Midbrain (tissue), 1 donor: ENCODE measurements around the gene FUBP3.
"Not testable (repeated sequence)": the region's sequence is repeated elsewhere in the genome, so short reads cannot be mapped to it uniquely, and the experiment has no call there.

Source experiments
- DNase-seq: peaks from one replicate; lab custom pipeline; 2025; lab: John Stamatoyannopoulos, UW

Gene FUBP3

DNA sequence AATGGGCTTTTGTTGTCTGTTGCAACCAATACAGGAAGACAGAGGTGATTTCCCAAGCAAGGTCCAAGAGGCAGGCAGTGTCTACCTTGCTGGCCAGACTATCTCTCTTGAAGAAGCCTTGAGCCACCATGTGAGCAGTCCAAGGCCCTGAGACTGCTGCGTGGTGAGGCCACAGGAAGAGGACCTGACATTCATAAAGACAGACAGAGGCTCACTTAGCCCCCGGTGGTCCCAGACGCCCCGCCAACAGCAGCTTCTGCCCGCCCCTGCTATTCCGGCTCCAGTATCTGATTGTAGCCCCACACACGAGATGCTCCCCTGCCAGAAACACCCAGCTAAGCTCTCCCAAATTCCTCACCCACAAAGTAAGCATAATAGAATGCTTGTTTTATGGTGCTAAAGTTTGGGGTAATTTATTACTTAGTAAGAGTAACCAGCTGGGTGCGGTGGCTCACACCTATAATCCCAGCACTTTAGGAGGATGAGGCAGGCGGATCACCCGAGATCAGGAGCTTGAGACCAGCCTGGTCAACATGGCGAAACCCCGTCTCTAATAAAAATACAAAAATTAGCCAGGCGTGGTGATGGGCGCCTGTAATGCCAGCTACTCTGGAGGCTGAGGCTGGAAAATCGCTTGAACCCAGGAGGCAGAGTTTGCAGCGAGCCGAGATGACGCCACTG is 22.8 kb upstream of the FUBP3 start:
- DNase-seq, result no peak

DNA sequence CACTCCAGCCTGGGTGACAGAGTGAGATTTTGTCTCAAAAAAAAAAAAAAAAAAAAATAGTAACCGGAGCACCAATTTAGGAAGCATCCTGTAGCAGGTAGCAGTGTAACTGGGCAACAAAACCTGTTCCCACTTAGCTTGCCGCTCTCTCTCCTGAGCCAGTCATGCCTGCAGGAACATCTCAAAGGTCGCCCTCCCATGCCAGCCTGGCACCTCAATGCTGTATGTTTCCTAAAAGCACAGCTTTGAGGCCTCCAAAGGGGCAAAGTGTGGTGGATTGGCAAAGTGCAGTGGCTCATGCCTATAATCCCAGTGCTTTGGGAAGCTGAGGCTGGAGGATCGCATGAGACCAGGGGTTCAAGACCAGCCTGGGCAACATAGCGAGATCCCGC is 22.3 kb upstream of the FUBP3 start:
- no peak for DNase-seq

DNA sequence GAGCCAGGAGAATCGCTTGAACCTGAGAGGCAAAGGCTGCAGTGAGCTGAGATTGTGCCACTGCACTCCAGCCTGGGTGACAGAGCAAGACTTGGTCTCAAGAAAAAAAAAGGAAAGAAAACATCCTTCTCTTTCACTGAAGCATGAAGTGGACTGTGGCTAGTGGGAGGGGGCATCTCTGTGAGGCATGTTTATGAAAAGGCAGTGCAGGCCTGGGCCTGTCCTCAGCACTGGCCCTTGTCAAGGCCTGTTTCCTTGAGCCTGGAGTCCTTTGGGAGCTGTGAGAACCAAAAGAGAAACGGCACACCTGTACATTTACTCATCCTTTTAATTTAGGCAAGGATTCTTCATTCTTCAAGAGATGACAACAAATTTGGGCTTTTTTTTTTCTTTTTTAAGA is 18.3 kb upstream of the FUBP3 start:
- DNase-seq, result no peak

DNA sequence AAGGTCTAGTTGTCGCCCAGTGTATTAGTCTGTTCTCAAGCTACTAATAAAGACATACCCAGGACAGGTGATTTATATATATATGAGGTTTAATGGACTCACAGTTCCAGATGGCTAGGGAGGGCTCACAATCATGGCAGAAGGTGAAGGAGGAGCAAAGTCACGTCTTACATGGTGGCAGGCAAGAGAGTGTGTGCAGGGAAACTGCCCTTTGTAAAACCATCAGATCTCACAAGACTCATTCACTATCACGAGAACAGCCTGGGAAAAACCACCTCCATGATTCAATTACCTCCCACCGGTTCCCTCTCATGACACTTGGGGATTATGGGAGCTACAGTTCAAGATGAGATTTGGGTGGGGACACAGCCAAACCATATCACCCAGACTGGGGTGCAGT is 16.9 kb upstream of the FUBP3 start:
- DNase-seq, result not testable (repeated sequence)

DNA sequence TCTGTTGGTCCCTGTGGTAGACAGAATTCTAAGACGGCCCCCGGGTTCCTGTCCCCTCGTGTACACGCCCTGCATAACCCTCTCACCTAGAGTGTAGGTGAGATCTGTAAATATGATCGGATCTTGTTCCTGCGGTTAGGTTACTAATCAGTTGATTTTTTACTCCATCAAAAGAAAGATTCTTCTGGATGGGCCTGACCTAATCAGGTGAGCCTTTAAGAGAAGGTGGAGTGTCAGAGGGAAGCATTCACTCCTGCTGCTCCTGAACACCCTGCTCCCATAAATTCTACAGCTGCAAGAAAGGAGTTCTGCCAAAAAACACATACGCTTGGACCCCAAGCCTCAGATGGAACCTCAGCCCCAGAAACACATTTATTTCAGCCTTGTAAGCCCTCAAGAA is 15.6 kb upstream of the FUBP3 start:
- DNase-seq, result no peak

DNA sequence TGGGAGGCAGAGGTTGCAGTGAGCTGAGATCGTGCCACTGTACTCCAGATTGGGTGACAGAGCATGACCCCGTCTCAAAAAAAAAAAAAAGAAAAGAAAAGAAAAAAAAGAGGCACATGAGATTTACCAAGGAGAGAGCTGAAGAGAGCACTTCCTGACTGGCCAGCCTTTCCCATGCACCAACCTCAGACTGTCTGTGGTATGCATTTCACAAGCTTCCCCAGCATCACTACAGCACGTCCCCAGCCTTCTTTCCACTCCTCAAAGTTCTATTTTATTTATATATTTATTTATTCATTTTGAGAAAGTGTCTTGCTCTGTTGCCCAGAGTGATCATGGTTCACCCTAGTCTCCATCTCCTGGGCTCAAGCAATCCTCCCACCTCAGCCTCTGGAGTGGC is 13.6 kb upstream of the FUBP3 start:
- no peak for DNase-seq

DNA sequence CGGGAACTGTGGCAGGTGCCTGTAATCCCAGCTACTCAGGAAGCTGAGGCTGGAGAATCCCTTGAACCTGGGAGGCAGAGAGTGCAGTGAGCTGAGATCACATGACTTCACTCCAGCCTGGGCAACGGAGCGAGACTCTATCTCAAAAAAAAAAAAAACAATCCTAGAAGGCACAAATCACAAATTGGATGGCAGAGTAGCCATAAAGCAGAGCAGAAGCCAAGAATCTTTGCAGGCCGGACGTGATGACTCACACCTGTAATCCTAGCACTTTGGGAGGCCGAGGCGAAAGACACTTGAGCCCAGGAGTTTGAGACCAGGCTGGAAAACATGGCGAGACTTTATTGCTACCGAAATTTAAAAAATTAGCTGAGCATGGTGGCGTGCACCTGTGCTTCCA is 9.2 kb upstream of the FUBP3 start:
- no peak for DNase-seq

DNA sequence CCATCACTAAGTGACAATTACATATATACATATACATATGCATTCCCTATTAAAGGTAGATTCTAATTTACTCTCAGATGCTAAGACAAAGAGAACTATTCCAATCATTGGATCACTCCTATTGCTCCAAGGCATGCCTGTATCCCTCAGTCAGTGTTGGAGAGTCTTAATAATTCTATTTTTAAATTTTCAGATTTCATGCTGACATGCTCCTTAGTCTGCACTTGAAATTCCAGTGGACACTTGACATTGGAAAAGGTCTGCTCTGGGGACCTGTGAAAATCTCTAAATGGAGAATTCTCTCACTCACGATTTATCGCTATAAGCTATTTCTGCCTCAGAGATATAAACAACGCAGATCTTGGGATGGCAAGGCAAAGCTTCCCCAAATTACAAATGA is 3.9 kb upstream of the FUBP3 start:
- no peak for DNase-seq

DNA sequence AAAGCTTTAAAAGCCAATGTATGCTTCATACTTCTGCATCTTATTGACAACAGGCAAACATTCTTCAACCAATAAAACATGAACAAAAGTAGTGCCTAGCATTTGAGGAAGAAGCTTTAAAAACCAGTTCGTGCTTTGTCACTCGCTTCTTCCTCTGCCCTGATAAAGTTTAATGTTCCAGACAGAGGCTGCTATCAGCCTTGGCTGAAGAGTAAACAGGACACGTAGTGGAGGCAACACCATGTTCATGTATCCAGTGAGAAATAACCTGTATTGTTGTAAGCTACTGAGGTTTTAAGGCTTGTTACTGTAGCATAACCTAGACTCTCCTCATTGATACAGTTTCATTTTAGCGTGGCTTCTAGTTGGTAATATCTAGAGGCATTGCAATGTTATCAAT is 3.2 kb upstream of the FUBP3 start:
- DNase-seq, result no peak

DNA sequence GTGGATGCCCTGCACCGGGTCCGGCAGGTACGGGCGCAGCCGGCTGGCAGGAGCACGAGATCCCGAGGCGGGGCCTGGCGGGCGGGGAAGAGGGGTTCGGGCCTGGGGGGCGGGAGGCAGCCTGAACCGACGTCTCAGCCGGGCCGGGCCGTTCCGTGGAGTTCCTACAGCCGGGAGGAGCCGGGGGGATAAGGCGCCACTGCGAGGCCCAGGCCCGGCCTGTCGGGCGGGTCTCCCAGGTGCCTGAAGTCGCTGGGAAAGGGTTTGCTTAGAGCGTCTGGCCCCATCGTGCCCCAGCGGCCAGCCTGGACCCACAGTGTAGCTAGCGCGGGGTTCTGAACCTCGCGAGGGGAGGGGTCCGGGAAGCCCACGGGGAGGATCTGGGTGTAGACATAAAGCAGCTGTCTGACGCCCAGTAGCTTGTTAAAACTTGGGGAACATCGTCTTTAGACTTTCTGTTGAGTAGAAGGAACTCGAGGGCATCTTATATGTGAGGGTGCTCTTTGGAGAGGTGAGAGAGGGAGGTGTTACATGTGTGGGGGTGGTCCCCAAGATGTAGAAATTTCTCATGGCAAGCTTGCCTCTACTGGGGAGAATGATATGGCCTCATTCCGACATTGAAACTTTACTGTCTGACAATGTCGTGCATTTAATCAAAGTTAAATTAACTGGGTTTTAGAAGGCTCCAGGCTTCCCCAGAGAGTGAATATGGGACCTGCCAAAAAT is 524 bp downstream of the FUBP3 start:
- DNase-seq, result no peak

DNA sequence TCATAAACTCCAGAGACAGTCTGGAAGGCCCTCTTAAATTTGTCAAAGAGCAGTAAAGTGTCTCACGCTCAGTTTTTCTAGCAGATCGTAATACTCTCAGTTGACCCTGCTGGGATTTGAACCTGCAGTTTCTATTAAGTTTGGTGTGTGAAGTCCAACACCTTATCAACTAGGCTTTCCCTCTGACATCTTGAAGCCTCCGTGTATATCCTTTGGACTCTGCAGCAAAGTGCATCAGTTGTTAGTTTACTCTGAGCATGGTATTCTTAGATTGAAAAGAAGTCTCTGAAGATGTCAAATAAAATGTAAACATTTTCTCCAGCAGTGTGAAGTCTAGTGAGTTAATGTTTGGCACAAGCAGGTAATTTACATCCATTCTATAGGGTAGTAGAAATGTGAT is 2.4 kb downstream of the FUBP3 start:
- DNase-seq, result no peak

DNA sequence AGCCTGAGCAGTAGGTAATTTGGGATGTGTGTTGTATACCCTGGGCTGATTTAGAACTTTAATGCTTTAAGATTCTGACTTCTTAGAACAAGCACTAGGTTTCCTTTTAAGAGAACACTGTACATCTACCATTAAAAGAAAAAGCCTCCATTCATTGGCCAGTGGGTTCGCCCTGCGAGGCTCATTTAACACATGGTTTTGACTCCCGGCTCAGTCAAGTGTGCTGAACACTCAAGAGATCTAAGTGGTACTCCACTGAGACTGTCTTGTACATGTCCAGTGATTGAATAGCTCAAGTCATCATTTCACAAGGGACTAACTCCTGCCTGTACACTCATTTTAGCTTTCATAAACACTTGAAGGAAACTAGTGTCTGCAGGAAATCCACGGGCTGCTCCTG is 3.9 kb downstream of the FUBP3 start:
- no peak for DNase-seq

DNA sequence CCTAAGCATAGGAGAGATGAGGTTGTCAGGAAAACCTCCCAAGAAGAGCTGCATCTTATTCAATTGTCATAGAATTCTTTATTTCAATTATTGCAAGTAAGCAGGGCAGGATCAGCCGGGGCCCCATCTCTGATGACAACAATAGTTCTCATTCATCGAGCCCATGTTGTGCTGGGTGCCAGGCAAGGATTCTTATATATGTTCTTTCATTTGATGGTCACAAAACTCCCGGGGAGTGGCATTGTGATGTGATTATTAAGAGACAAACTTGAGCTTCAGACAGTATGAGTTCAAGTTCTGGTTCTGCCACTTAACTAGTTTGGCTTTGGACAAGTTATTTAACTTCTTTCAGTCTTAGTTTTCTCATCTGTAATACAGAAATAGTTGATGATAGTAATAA is 8.5 kb downstream of the FUBP3 start:
- DNase-seq, result no peak

DNA sequence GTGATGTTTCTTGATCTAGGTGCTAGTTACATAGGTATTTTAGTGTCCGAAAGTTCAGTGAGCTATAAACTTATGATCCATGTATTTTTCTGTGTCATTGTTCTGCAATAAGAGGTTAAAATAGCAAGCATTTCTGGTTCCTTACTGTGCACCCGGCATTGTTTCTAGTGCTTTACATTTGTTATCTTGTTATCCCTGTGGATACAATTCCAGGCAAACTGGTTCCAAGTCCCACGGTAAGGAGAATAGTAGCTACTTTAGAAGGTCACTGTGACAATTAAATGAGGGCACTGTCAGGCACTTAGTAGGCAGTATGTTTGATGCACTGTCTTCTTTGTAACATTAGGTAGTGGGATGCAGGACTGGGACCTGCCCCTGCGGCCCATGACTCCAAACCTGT is 9.0 kb downstream of the FUBP3 start:
- no peak for DNase-seq

DNA sequence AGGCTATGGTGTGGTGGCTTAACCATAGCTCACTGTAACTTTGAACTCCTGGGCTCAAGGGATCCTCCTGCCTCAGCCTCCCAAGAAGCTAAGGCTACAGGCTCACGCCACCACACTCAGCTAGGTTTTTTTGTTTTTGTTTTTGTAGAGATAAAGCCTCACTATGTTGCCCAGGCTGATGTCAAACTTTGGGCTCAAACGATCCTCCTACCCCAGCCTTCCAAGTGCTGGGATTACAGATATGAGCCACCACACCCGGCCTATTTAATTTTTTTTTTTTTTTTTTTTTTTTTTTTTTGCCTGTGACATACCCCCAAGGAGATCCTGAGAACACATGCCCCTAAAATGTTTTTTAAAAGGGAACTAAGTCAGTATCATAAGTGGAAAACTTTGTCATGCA is 10.4 kb downstream of the FUBP3 start:
- no peak for DNase-seq

DNA sequence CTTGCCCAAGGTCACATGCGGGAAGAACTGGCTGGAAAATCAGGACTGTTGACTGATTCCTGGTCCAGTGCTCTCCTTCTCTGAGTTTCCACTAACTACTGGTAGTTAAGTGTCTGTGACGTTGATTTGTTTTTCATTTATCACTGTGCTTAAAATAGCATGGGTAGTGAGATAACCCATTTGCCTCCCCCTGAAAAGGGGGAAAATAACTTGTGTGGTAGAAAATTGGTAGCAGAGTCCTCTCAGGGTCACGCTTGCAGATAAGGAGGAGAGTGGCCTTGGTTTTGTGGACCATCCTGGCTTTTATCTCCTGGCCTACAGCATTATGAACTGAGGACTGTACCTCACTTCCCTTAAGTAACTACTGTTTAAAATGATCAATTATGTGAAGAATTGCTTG is 10.9 kb downstream of the FUBP3 start:
- DNase-seq, result no peak

DNA sequence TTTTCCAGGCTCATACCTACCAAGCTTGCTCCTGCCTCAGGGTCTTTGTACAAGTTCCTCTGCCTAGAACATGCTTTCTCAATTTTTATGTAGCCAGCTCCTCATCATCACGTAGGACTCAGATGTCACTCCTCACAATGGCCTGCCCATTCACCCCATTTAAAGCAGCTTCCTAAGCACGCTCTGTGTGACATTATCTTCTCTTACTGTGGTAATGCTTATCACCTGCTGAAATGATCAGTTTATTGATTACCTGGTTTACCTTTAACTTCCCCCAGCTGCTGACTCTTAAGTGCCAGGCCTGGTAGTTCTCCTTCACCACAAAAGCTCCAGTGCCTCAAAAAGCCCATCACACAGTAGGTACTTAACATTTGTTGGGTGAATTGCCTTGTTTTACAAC is 13.6 kb downstream of the FUBP3 start:
- no peak for DNase-seq

DNA sequence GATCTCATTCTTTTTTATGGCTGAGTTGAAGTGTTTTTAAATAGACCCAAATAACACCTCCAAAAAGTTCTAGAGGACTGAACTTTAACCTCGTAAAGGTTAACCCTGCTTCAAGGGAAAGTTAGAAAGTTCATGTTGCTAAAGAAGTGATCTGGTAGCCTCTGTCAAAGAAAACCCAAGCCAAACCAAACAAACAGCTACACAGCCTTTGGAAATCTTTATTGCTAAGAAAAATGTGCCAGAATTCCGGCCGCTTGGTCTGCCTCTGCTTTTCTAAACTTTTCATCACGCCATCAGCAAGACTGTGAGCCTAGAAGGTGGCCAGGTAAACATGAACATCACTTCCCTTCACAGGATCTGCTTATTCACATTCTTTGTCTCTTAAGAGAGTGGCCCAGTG is 17.9 kb downstream of the FUBP3 start:
- no peak for DNase-seq

DNA sequence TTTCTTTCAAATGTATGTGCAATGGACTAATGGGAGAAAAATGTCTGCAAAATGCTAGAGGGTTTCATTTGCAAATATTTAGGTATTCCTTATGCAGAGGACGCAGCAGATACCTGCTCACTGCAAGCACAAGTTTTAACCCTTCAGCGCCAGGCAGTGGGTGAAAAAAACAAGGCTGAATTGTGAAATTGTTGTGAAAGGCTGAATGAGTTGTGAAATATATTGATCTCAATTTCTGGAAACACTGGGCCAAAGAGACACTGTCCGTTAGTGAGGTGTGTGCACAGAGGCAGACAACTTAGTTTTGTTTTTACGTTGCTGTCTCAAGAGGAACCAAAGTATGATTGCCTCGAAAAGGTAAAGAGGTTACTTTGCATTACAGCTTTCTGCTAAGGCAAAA is 18.8 kb downstream of the FUBP3 start:
- DNase-seq, result no peak

DNA sequence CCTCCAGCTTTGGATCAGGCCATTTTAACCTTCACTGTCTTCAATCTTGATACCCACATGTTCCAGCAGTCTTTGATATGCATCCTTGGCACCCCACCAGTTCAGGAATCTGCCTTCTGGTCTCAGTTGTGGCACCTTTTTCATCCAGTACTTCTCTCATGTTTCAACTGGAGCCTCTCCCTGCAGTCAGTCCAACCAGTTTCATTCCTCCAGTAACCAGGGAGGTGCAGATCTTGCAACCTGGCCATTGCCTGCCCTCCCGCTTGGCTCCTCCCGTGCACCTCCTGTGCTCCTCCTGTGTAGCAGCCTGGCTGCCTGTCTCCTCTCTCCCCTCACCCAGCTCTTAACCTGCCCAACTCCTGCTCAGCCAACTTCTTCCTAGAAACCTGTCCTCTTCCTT is 20.2 kb downstream of the FUBP3 start:
- DNase-seq, result no peak

DNA sequence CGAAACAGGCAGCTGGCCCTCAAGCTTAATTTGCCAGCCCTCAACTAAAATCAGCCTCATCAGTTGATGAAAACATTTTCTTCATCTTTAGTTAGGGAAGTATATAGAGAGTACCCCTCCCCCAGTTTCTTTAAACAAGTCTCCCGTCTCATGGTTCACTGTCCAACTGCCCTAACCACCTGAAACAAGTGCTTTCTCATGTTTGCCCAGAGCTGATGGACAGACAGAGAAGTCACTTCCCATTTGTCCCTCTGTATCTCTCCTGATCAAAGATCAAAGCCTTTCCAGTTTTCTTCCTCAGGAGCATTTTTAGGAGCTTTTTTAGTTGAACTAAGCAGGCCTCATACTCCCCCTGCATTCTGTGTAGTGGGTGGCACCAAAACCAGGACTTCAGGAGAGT is 21.7 kb downstream of the FUBP3 start:
- no peak for DNase-seq

DNA sequence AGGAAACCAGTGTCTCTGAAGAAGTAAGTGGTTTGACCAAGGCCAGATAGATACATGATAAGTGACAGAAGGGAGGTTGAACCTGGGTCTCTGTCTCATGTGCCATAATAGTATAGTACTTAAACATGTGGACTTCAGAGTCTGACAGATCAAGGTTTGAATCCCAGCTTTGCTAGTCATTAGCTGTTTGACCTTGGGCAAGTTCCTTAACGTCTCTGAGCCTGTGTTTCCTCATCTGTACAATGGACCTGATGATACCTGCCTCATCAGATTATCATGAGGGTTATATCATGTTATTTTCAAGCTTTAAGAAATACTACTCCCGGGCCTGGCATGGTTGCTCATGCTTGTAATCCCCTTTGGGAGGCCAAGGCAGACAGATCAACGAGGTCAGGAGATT is 24.9 kb downstream of the FUBP3 start:
- no peak for DNase-seq

DNA sequence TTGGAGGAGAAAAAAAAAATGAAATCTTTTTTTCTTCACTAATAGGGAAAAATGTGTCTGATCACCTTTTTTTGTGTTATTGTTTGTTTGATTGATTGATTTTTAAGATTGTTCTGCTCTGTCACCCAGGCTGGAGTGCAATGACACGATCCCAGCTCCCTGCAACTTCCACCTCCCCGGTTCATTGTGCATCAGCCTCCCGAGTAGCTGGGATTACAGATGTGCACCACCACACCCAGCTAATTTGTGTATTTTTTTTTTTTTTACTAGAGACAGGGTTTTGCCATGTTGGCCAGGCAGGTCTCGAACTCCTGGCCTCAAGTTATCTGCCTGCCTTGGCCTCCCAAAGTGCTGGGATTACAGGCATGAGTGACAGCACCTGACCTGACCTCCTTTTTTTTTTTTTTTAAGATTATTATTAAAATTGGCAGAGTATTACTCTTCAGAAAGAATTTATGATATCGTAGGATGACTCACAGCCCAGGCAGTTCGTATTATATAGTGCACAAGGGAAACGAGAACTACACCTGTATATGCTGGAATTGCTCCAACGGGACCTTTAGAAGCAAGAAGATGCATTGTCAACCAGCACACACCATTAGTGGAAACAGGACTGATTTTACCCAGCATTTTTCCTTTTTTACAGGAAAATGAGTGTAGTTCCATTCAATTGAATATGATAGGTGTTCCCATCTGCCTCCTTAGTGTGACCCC is 27.7 kb downstream of the FUBP3 start:
- no peak for DNase-seq
